ENCODE measurements around the gene SNX7.

SNX7 gene

DNA sequence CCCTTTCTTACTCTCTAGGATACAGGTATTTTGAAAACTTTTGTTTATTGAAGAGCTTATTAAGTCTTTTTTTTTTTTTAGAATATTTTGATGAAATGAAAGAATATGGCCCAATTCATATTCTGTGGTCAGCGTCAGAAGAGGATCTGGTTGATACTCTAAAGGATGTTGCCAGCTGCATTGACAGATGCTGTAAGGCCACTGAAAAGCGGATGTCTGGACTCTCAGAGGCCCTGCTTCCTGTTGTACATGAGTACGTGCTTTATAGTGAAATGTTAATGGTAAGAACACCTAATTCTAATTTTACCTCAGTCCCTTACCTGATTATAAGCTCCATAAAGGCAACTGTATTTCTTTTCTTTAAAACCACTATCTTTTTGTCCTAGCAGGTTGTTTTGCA lies 37.1 kb downstream of the SNX7 start:
- DNase-seq = no peak

DNA sequence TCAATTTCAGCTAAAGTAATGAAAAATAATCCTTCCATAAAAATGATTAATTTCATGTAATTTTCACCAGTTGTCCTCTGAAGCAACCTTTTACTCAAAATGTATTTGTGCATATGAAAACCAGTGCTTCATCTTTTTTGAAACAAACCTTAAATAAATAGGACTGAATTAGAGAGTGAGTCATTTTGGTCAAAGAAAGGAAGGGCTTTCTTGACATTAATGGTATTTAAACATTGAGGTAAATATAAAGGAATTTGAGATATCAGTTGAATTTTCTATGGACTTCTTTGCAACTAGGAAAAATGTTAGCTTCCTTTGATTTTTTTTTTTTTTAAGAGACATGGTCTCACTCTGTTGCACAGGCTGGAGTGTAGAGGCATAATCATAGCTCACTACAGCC lies 38.7 kb downstream of the SNX7 start:
- DNase-seq = no peak

GRCh38 chr1:98702976-98703375 lies 41.5 kb downstream of the SNX7 start:
- DNase-seq = no peak

GRCh38 chr1:98704474-98704873 lies 43.0 kb downstream of the SNX7 start:
- no peak for DNase-seq

DNA sequence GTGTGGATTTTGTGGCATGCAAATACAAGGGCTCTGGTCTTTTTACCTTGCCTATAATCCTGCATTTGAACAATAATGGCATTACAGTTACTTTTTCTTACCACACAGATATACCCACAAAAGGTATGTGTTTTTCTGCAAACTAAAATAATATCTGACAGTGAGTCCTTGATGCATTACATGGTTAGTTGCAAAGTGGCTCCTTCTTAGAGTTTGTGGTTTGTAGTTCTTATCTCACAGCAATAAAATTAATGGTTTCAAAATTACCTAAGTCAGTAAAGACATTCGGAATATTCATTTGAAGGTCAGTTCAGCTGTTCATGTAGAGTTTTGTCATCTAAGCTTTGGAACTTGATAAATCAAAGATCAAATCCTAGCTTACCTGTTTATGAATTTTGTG lies 43.5 kb downstream of the SNX7 start:
- no peak for DNase-seq

DNA sequence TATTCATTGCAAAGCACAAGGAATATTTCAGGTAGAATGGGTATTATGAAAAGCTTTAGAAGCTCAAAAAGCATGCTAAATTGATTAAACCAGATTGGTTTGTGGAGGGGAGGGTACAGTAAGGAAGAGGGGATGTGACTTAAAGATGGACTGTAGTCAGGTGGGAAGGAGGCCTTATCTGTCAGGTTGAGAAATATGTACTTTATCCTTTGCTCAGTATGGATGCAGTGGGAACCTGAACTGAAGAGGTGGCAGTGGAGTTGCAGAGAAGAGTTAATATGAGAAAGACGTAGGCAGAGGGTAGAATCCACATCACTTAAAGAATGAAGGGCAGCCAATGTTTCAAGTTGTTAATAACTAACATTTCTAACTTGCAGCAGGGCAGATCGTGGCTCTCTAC lies 44.1 kb downstream of the SNX7 start:
- no peak for DNase-seq

DNA sequence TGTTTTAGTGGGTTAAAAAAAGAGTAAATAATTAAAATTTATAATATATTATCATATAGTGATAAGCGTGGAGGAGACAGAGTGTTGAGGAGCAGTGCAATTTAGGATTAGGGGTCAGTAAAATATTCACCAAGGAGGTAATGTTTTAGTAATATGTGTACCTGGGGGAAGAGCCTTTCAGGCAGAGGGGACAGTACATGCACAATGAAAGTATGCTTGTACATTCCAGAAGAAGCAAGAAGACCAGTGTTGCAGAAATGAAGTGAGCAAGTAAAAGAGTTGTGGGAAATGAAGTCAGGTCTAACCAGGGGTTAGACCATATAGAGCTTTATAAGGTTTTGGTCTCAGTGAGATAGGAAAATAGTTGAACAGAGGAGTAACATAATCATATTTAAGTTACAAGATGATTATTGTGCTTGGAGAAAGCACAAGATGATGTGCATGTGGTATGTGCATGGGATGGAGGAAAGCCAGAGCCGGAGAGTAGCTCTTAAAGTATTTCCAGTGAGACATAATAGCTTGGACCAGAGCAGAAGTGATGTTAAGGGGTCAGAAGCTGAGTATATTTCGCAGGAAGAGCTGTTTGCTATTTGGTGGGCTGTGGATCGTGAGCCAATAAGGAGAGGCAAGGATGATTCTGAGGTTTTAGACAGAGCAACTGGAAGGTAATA lies 44.8 kb downstream of the SNX7 start:
- no peak for DNase-seq

GRCh38 chr1:98707556-98707955 lies 46.0 kb downstream of the SNX7 start:
- DNase-seq = no peak

- DNase-seq = no peak
Observed at GRCh38 chr1:98709906-98710305, 48.4 kb downstream of the SNX7 start.

DNA sequence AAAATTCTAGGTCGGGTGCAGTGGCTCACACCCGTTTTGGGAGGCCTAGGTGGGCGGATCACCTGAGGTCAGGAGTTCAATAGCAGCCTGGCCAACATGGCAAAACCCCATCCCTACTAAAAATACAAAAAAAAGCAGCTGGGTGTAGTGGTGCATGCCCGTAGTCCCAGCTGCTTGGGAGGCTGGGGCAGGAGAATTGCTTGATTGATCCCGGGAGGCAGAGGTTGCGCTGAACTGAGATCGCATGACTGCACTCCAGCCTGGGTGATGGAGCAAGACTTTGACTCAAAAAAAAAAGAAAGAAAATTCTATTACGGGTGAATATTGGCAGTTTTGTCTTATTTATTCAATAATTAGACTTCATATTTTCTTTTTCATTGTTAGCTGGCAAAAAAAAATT lies 62.1 kb downstream of the SNX7 start:
- DNase-seq = no peak

DNA sequence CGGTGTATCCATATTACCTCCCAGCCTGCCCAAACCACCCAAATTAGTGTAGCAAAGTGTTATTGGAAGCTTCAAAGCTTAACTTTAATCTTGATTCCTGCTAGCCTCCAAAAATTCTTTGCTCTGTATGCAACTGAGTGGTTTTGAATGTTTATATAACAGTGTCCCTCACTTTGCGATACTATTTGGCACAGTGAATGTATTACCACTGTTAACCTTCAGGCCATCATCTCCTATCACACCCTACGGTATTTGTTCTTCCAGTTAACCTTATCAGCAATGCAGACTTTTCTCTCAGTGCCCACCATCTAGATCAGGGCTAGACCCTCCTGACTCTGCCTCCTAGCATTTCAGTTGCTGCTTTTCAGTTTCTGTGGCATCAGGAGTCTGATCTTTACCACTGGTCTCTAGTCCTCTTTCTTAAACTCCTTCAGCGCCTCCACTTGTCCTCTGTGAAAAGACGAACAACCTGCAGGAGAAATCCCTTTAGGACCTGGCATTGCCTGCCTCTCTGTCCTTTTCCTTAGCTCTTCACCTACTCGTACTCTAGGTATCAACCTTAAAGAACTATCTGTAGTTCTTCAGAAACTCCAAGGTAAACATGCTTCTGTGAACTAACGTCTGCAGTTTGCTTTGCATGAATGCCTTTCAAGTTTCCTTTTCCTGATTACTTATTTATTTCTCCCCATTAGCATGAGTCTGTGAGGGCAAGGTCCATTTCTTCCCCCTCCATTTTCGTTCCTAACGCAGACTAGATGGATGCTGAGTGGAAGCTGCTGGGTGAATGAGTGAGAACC lies 71.7 kb downstream of the SNX7 start:
- DNase-seq = no peak

DNA sequence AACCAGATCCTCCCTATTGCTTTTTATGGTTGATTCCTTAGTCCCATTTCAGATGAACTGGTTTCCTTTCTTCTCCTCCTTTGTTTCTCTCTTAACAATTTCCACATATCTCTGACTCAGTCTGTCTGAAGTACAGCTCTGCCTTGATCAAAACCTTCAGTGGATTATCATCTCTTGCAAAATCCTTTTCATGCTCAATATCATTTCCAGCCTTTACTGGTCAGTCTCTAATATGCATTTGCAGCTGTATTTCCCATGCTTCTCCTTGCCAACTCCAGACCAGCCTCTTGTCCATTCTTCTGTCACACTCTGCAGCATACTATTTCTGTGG lies 72.2 kb downstream of the SNX7 start:
- DNase-seq = no peak

DNA sequence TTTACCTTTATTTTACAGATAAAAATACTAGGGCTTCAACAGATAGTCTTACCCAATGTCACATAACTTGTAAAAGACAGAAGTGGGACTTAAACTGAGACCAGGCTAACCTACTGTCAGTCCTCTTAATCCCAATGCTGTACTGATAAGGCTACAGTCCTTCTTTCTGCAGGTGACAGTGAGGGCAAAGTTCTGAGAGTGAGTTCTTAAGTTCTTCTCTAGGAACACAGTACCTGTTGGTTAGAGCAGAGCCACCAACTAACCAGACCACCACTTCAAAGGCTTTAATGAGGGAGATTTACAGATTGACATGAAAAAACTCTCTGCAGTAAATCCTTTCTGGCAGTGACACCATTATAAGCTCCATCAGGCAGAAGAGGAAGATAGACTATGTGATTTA lies 74.2 kb downstream of the SNX7 start:
- no peak for DNase-seq

GRCh38 chr1:98737835-98738234 lies 76.3 kb downstream of the SNX7 start:
- DNase-seq = no peak

- DNase-seq = no peak
Observed at GRCh38 chr1:98739762-98740161, 78.2 kb downstream of the SNX7 start.

DNA sequence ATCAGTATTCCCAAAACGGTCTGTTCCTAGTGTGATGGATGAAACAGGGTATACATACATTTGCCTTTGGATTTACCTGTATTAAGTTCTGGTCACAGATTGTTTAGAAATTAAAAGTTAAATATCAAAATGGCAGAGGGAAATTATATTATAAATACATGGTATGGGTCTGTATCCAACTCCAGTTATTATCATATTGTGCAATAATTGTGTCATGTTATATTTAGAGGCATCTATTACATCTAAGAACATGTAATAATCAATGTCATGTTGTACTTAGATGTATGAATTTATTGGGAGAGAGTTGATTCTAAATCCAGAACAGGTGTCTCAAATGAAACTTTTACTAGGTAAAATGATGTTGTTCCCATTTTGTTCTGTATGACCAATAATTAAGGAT lies 79.6 kb downstream of the SNX7 start:
- DNase-seq = no peak

GRCh38 chr1:98749152-98749756 lies 87.7 kb downstream of the SNX7 start:
- DNase-seq = peak; percentile 28

- no peak for DNase-seq
Observed at GRCh38 chr1:98754176-98754575, 92.7 kb downstream of the SNX7 start.

- DNase-seq = no peak
Observed at GRCh38 chr1:98761219-98761865, 99.8 kb downstream of the SNX7 start.

GRCh38 chr1:98763488-98764150 lies 102.1 kb downstream of the SNX7 start:
- DNase-seq = no peak

- no peak for DNase-seq
Observed at GRCh38 chr1:98764485-98764884, 103.0 kb downstream of the SNX7 start.

DNA sequence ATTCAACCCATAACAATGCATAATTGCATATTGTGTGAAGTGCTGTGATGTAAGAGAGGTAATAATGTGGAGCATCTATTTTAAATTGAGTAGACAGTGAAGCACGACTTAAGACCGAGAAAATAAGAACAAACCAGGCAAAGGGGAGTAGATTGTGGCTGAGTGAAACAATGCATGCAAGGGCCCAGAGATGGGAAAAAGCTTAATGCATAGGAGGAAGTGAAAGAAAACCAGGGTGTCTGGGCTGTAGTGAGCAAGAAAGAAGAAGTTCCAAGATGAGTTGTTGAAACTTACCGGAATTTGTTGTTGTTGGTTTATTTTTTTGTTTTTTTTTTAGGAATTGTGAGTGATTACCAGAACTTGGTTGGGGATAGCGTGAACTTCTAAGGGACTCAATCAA lies 104.7 kb downstream of the SNX7 start:
- no peak for DNase-seq

- no peak for DNase-seq
Observed at GRCh38 chr1:98769162-98769561, 107.6 kb downstream of the SNX7 start.
